ENCODE measurements around the gene MAML2.

DNA sequence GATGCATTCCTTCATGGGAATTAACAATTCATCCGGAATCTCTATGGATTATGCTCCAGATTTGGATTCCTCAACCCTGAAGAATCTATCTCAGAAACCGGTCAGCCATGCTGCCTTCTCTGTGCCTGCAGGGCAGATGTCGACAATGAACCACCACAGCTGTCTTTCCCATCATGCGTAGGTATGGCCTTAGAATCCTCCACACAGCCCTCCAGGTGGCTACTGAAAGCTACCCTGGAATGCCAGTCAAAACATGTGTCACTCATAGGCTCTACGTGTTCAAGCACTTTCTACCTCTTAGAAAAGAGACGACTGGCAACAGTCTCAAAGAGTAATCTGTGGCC lies 19.4 kb downstream of the MAML2 start:
- TF ChIP-seq POLR2AphosphoS5 (IDR thresholded peaks at IDR 0.05) = no peak
- TF ChIP-seq, protein P1, sequence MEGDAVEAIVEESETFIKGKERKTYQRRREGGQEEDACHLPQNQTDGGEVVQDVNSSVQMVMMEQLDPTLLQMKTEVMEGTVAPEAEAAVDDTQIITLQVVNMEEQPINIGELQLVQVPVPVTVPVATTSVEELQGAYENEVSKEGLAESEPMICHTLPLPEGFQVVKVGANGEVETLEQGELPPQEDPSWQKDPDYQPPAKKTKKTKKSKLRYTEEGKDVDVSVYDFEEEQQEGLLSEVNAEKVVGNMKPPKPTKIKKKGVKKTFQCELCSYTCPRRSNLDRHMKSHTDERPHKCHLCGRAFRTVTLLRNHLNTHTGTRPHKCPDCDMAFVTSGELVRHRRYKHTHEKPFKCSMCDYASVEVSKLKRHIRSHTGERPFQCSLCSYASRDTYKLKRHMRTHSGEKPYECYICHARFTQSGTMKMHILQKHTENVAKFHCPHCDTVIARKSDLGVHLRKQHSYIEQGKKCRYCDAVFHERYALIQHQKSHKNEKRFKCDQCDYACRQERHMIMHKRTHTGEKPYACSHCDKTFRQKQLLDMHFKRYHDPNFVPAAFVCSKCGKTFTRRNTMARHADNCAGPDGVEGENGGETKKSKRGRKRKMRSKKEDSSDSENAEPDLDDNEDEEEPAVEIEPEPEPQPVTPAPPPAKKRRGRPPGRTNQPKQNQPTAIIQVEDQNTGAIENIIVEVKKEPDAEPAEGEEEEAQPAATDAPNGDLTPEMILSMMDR (IDR thresholded peaks at IDR 0.05) = no peak
- TF ChIP-seq POLR2A (IDR thresholded peaks at IDR 0.05) = no peak

Measured in stomach (tissue), 4 donors.